Heart right ventricle (tissue), 16 donors: ENCODE data around the gene CACNA1E. TPM values are rescaled to one million over a fixed set of nuclear protein-coding genes. Genes with fewer than 3 reads are reported as not detected.

ENCODE experiments used
- ATAC-seq, 8 donors: fragments of 200-7000 bp; cut with Tn5 transposase; one replicate each; pipeline ENCODE4 v1.9.1; 2020; ENCODE audit warnings: mild to moderate bottlenecking in 8 of 8, moderate library complexity in 8 of 8, moderate number of reproducible peaks in 1 of 8
- DNase-seq, 2 donors: peaks; one replicate each; pipeline ENCODE4 v3.0.0-alpha.2; 2020
- H3K27ac ChIP-seq, 10 donors: fragments of 200-600 bp; sonication (generic) in 2 of 10; one replicate each; pipeline versions ENCODE4 v1.5.0 to v1.8.0; 2020 to 2022; ENCODE audit warnings: mild to moderate bottlenecking in 3 of 10
- H3K27me3 ChIP-seq, 7 donors: fragments of 200-600 bp; one replicate each; pipeline ENCODE4 v1.8.0; 2021 to 2022; ENCODE audit warnings: mild to moderate bottlenecking in 2 of 7
- H3K36me3 ChIP-seq, 9 donors: fragments of 200-600 bp; sonication (generic) in 1 of 9; one replicate each; pipeline versions ENCODE4 v1.5.0 to v1.8.0; 2020 to 2022; ENCODE audit warnings: mild to moderate bottlenecking in 2 of 9
- H3K4me1 ChIP-seq, 9 donors: fragments of 200-600 bp; sonication (generic) in 1 of 9; one replicate each; pipeline versions ENCODE4 v1.5.0 to v1.8.0; 2020 to 2022; ENCODE audit warnings: mild to moderate bottlenecking in 4 of 9
- H3K4me3 ChIP-seq, 10 donors: fragments of 200-600 bp; sonication (generic) in 2 of 10; one replicate each; pipeline versions ENCODE4 v1.5.0 to v1.8.0; 2020 to 2022; ENCODE audit warnings: mild to moderate bottlenecking in 7 of 10, moderate library complexity in 2 of 10
- H3K9me3 ChIP-seq, 11 donors: fragments of 200-600 bp in 10 of 11; sonication (generic) in 2 of 11; one replicate each; pipeline versions ENCODE4 v1.5.0 to v1.8.0; 2013 to 2022; ENCODE audit warnings: mild to moderate bottlenecking in 2 of 11, control low read depth in 1 of 11, moderate library complexity in 1 of 11
- WGBS, 2 donors: extraction: QIAGEN DNeasy Blood & Tissue Kit; methylation state at CpG; one replicate each; pipeline ENCODE4 v1.1.7; 2013; ENCODE audit warnings: inconsistent platforms in 1 of 2; 5-methylcytosine and 5-hydroxymethylcytosine counted together
- intact Hi-C, 10 donors: fragments of 100-400 bp; cut with DNase I; formaldehyde crosslinking; loops; one replicate each; pipeline versions ENCODE4 v1.11.1 to v1.14.2; 2022
- polyA plus RNA-seq, 2 donors: library from polyadenylated mRNA; stranded (reverse); fragments of 200-250 nt; gene quantifications; one replicate each; pipeline ENCODE4 v1.2.3, GENCODE V29; 2013
- total RNA-seq, 10 donors: library from RNA; stranded (reverse); fragmentation: NEBNext Ultra II Directional in 3 of 10; extraction: Animal tissue kit (Norgen Biotek cat#: 25700) in 3 of 10; gene quantifications; one replicate each; pipeline versions ENCODE4 v1.2.1 to v1.2.4, GENCODE V29; 2021 to 2023
- TF ChIP-seq, protein P1 (sequence below), 9 donors: fragments of 200-600 bp; sonication (generic) in 2 of 9; IDR thresholded peaks; one replicate each; pipeline versions ENCODE4 v1.5.0 to v1.8.0; 2021 to 2022; ENCODE audit warnings: antibody characterized with exemption in 9 of 9, mild to moderate bottlenecking in 5 of 9, moderate library complexity in 1 of 9
- donor health status: Arrhythmogenic right ventricular cardiomyopathy.
- donor health status: ischemic (EF 13 %, LVEDD 7.1; RV severe dilation, severe dysfunction).
- donor health status: healthy with polysubstance abuse.
- donor health status: DM: no; HTN: yes; CAD: no.
- donor health status: DM: no; HTN: no; CAD: no.
- donor health status: ischemic (EF 25% LVEDD 6.9; RV normal size, moderate dysfunction).
- donor health status: ischemic (EF 25% LVEDD 5.7; RV mildly dilated, moderate dysfunction).
- donor health status: healthy.
- donor health status: DM: yes; HTN: yes; CAD: no.
- donor health status: Ischemic cardiomyopathy.
- donor health status: ischemic (EF 35%, LVEDD 5.7; RV mildly dilated, moderate dysfunction).
- donor health status: nonischemic (EF 11% LVEDD 7.7; RV severe dilation, severe dysfunction).
- donor health status: DM: yes; HTN: yes; CAD: no.
- donor health status: PGD.
- donor health status: ischemic (EF 29% LVEDD 5.4; RV normal size, mild dysfunction).
- donor health status: nonischemic (EF 23%, LVEDD 6.1; RV moderate dilation, normal function).

Gene CACNA1E
- total and polyA plus RNA-seq, 12 donors, result 0.04 to 21.7 (median 0.71) TPM

DNA sequence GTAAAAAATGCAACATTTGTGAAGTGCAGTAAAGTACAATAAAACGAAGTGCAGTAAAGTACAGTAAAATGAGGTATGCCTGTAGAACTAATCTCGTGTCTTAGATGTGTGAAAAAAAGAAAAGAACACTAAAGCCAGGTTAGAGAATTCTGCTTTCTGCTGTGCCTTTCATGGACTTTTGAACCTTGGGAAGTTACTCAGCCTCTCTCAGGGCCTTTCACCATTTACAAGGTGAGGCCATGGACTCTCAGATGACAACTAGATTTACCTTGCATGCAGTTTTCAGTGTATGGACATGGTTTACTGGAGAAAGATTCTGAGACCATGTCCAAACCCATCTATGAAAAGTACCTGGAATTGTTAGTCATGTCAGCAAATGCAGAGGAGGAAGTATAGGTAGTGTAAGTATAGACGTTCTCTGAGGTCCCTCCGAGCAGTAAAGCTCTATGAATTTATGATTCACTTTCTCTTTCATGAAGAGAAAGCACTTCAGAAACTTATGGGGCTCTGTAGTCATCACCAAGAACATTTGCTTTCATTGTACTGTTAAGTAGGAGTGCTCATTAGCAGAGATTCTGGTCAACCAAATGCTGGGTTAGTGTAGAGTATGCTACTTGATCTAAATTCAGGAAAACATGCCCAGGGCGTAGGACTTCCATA lies 143.1 kb downstream of the CACNA1E start:
- no peaks in the 10 kb centered on the region for H3K36me3 ChIP-seq
- no peaks in the 10 kb centered on the region for H3K4me1 ChIP-seq
- TF ChIP-seq, protein P1, sequence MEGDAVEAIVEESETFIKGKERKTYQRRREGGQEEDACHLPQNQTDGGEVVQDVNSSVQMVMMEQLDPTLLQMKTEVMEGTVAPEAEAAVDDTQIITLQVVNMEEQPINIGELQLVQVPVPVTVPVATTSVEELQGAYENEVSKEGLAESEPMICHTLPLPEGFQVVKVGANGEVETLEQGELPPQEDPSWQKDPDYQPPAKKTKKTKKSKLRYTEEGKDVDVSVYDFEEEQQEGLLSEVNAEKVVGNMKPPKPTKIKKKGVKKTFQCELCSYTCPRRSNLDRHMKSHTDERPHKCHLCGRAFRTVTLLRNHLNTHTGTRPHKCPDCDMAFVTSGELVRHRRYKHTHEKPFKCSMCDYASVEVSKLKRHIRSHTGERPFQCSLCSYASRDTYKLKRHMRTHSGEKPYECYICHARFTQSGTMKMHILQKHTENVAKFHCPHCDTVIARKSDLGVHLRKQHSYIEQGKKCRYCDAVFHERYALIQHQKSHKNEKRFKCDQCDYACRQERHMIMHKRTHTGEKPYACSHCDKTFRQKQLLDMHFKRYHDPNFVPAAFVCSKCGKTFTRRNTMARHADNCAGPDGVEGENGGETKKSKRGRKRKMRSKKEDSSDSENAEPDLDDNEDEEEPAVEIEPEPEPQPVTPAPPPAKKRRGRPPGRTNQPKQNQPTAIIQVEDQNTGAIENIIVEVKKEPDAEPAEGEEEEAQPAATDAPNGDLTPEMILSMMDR (IDR thresholded peaks at IDR 0.05), result no peak
- H3K4me3 ChIP-seq, result no peak overlapping the region
- H3K27me3 ChIP-seq, result peaks cover 0 to 6% (median 0%) of the 10 kb centered on the region in 7 donors
- H3K27ac ChIP-seq, result no peak overlapping the region
- DNase-seq, result no peak
- 61 to 62% methylated on average over 5 of the region's 5 CpGs for WGBS, 2 donors
- intact Hi-C loops, result no loop called here
- H3K9me3 ChIP-seq, result no peaks in the 10 kb centered on the region
- ATAC-seq, result no peak

DNA sequence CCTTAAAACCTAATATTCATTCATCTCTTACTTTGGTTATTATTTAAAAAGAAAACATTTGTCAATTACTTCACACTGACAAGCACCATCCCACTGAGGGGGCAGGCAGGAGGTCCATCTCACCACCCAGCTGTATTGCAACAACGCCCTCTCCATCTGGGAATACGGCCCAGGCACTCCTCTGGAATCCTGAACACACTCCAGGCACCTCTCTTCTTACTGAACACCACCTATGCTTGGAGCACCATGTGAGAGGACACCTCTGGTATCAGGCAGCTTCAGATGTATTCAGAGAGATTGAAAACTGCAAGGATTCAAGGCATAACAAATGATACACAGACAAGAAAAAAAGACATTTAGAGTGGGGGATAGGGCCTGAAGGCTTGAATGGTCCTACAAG lies 147.1 kb downstream of the CACNA1E start:
- intact Hi-C loops, result no loop called here
- Histone ChIP-seq H3K4me3 (no peak overlapping the region), H3K27me3 (peaks cover 0 to 20% (median 5%) of the 10 kb centered on the region in 7 donors), H3K36me3 (no peaks in the 10 kb centered on the region), H3K27ac (no peak overlapping the region), H3K4me1 (no peaks in the 10 kb centered on the region), H3K9me3 (no peaks in the 10 kb centered on the region)
- DNase-seq (no peak), ATAC-seq (no peak)
- WGBS, 2 donors, result 60 to 65% methylated on average over 2 of the region's 2 CpGs
- TF ChIP-seq, protein P1 (IDR thresholded peaks at IDR 0.05), result no peak

DNA sequence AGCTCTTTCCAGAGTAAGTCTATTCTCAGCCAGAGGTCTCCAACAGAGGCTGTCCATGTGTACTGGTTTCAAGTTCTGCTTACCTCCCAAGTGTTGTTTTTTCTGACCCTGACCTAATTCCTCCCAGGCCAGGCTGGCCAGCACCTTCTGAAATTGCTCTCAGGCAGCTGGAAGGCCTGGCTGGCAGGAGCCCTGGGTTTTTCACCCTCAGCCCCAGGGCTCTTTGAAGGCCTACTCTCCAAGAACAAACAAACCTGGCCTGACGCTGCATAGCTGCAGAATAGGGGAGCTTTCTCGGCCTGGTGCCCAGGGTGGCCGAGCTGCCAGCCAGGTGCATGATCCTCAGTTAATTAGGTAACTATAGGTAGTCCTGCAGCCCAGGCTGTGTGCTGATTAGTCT lies 147.5 kb downstream of the CACNA1E start:
- Histone ChIP-seq H3K9me3 (no peaks in the 10 kb centered on the region), H3K4me3 (no peak overlapping the region), H3K36me3 (no peaks in the 10 kb centered on the region), H3K27me3 (peaks cover 0 to 23% (median 5%) of the 10 kb centered on the region in 7 donors), H3K27ac (no peak overlapping the region), H3K4me1 (no peaks in the 10 kb centered on the region)
- 67 to 72% methylated on average over 3 of the region's 3 CpGs for WGBS, 2 donors
- no peak for DNase-seq
- no peak for ATAC-seq
- intact Hi-C loops, result no loop called here
- TF ChIP-seq, protein P1 (IDR thresholded peaks at IDR 0.05), result no peak

DNA sequence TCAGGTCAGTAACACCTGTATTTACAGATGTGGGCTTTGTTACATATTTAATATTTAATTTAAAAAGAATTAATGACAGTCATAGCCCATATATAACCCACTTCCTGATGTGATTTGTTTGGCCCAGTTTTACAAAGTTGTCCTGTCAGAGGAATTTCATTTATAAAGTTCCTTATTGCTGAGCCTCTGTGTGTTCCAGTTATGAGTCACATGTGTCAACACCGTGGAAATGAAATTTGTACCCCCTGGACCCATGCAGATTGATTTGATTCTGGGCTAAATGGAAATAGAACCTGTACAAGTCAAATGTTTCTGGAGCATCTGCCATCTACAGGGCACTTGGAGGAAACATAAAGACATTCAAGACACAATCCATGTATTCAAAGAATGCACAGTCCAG lies 149.2 kb downstream of the CACNA1E start:
- Histone ChIP-seq H3K4me1 (no peaks in the 10 kb centered on the region), H3K36me3 (no peaks in the 10 kb centered on the region), H3K9me3 (no peaks in the 10 kb centered on the region), H3K4me3 (no peak overlapping the region), H3K27me3 (peaks cover 0 to 37% (median 15%) of the 10 kb centered on the region in 7 donors), H3K27ac (no peak overlapping the region)
- DNase-seq (no peak), ATAC-seq (no peak)
- intact Hi-C loops, result no loop called here
- 63 to 66% methylated on average over 1 of the region's 1 CpG for WGBS, 2 donors
- TF ChIP-seq, protein P1 (IDR thresholded peaks at IDR 0.05), result no peak
